Measurements from ENCODE around the gene GRIK3. TPM values are rescaled to one million over a fixed set of nuclear protein-coding genes. Genes with fewer than 3 reads are reported as not detected.
"Not testable (repeated sequence)": the region's sequence is repeated elsewhere in the genome, so short reads cannot be mapped to it uniquely, and the experiment has no call there.

Gene GRIK3
- total RNA-seq, 1 donor from 2014 or later, result not detected

DNA sequence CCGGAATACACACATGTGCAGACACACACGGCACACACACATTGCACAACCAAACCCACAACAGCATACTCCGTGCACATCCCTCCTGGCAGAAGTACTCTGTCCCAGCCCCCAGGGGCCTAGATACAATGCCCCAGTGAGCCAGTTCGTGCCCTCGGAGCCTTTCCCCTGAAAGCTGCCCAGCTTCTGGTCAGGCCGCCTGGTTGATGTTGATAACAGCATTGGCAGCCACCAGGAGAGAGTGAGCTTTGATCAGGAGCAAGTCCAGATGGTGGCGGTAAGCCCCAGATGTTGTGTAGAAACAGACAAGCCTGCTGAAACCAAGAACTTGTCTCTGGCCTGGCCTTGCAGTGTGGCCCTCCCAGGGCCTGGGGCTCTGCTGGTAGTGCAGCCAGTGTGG lies 109.1 kb downstream of the GRIK3 start:
- H3K9me3 Mint-ChIP-seq, result no peaks in the 10 kb centered on the region
- no peak overlapping the region for H3K27ac Mint-ChIP-seq
- no peaks in the 10 kb centered on the region for H3K4me1 Mint-ChIP-seq (ENCODE audit: low read depth)
- H3K36me3 Mint-ChIP-seq (ENCODE audit: low read depth), result no peaks in the 10 kb centered on the region
- peaks cover 2% of the 10 kb centered on the region for H3K27me3 Mint-ChIP-seq (ENCODE audit: insufficient read depth)
- DNase-seq (ENCODE audit: low spot score), result no peak
- intact Hi-C loops (cut with micrococcal nuclease), result no loop called here
- no peak overlapping the region for H3K4me3 Mint-ChIP-seq

DNA sequence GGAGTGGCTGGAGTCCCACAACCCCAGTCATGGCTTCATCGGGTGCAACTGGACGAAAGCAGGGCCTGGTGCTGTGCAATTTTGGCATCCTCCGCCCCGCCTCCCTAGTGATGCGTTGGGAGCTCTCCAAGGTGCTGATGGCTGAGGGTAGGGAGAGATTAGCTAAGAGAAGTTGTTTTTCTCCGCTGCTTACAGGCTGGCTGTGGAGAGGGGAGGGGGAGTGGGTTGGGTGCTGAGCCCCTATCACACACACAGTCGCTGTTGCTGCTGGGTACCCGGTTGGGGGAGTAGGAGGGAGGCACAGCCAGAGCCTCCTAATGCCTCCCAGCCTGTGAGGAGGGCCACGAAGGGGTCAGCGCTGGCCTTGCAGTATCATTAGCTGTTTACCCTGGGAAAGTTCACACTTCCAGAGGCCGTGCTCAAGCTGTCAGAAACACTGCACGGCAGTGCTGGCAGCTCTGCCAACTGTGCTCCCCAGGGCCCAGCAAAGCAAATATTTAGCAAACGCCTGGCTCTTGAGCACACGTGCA lies 110.0 kb downstream of the GRIK3 start:
- peak; percentile 31 for DNase-seq (ENCODE audit: low spot score)
- Mint-ChIP-seq H3K9me3 (no peaks in the 10 kb centered on the region), H3K4me3 (no peak overlapping the region), H3K36me3 (ENCODE audit: low read depth) (no peaks in the 10 kb centered on the region), H3K27me3 (ENCODE audit: insufficient read depth) (peaks cover 2% of the 10 kb centered on the region), H3K27ac (no peak overlapping the region), H3K4me1 (ENCODE audit: low read depth) (no peaks in the 10 kb centered on the region)
- intact Hi-C loops (cut with micrococcal nuclease), result no loop called here

DNA sequence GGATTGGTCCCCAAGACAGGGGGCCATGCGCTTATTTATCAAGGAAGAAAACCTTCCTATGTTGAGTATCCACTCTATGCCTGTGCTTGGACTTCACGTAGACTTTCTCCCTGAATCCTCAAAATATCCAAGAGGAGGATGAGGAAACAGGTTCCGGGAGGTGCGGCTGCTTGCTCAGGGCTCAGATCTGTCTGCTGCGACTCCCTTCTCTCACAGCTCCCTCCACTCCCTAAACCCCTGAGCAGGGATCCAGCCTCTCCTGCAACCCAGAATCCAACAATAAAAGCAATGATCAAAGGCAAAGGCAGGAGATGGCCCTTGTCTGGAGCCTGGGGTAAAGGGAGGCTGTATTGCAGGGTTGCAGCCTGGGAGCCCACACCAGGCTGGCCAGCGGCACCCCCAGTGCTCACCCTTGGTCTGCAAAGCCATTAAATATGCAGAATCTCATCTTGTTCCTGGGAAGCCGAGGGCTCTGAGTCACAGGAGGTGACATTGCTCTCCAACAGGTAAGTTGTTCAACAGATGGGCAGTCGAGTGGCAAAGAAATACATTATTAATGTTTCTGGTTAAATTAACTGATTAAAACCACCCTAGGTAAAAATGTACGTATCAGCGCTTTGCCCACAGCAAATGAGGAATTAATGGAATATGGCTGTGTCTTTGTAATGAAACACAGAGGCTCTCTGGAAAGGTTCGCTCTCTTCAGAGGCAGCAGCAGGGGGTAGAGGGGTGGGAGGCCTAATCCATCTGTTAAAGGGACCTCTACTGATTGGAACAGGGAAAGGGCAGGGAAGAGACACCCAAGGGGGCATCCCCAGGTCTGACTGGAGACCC lies 111.5 kb downstream of the GRIK3 start:
- Mint-ChIP-seq H3K4me3 (no peak overlapping the region), H3K36me3 (ENCODE audit: low read depth) (no peaks in the 10 kb centered on the region), H3K4me1 (ENCODE audit: low read depth) (no peaks in the 10 kb centered on the region), H3K9me3 (no peaks in the 10 kb centered on the region), H3K27ac (no peak overlapping the region), H3K27me3 (ENCODE audit: insufficient read depth) (peaks cover 2% of the 10 kb centered on the region)
- no peak for DNase-seq (ENCODE audit: low spot score)
- intact Hi-C loops (cut with micrococcal nuclease), result no loop called here

DNA sequence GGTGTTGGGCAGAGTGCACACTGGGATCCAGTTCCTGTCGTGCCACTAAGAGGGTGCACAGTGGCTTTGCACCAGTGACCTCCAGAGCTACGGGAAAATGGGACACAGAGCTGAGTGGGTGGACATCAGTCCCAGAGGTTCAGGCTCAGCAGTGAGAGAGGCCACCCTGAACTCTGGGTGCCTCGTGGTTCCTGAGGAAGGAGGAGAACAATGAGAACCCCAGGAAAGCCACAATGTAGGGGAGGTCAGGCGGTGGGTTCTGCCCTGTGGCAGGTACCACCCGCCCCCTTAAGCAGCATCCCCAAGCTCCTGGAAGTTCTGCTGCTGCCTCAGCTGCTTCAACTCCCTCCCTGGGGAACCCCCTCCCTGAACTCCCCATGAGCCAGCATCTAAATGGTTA lies 112.2 kb downstream of the GRIK3 start:
- Mint-ChIP-seq H3K4me1 (ENCODE audit: low read depth) (no peaks in the 10 kb centered on the region), H3K9me3 (no peaks in the 10 kb centered on the region), H3K27me3 (ENCODE audit: insufficient read depth) (peaks cover 2% of the 10 kb centered on the region), H3K4me3 (no peak overlapping the region), H3K27ac (no peak overlapping the region), H3K36me3 (ENCODE audit: low read depth) (no peaks in the 10 kb centered on the region)
- DNase-seq (ENCODE audit: low spot score), result no peak
- intact Hi-C loops (cut with micrococcal nuclease), result no loop called here

DNA sequence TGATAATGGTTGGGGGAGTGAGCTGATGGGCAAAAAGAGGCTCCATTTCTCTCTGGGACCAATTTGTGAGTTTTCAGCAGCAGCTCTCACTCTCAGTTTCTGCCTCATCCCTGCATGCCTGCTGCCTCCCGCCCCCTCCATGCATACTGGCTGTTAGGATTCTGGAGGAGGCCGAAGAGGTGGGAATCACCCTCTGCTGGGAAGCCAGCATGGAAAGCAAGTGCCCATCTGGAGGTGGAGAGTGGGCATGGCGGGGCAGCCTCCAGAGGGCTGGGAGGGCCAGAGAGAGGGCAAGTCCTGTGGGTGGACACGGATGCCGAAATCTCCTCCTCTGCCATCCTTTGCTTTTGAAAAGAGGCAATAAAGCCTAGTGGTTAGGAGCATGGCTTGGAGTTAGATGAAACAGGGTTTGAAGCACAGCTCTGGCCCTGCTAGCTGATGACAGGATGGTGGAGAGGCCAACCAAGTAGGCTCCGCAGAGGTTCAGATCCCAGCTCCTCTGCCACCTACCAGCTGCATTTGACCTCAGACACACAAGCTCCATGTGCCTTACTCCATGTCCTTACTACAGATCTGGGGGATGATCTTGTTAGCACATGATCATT lies 113.4 kb downstream of the GRIK3 start:
- intact Hi-C loops (cut with micrococcal nuclease), result no loop called here
- Mint-ChIP-seq H3K27me3 (ENCODE audit: insufficient read depth) (peaks cover 2% of the 10 kb centered on the region), H3K9me3 (no peaks in the 10 kb centered on the region), H3K4me3 (no peak overlapping the region), H3K27ac (no peak overlapping the region), H3K4me1 (ENCODE audit: low read depth) (no peaks in the 10 kb centered on the region), H3K36me3 (ENCODE audit: low read depth) (no peaks in the 10 kb centered on the region)
- no peak for DNase-seq (ENCODE audit: low spot score)

DNA sequence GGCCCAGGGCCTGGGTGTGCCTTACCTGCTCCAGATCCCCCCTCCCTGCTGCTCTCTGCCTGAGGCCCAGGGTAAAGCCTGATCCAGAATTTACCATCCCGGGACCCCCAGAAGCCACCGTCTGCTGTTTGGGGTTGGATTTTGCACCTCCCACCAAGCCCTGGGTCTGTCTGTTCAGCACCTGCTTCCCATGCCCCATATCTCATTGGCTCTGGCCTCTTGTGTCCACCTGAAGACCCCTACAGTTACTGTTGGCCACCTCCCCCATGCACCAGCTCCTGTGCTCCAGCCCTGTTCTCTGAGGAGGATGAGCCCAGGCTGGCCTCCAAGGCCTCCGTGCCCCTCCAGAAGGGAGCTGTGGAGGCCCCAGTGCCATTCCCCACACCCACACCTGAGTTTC lies 113.9 kb downstream of the GRIK3 start:
- no peak for DNase-seq (ENCODE audit: low spot score)
- Mint-ChIP-seq H3K4me1 (ENCODE audit: low read depth) (no peaks in the 10 kb centered on the region), H3K9me3 (no peaks in the 10 kb centered on the region), H3K36me3 (ENCODE audit: low read depth) (no peaks in the 10 kb centered on the region), H3K4me3 (no peak overlapping the region), H3K27me3 (ENCODE audit: insufficient read depth) (peaks cover 2% of the 10 kb centered on the region), H3K27ac (no peak overlapping the region)
- intact Hi-C loops (cut with micrococcal nuclease), result no loop called here

DNA sequence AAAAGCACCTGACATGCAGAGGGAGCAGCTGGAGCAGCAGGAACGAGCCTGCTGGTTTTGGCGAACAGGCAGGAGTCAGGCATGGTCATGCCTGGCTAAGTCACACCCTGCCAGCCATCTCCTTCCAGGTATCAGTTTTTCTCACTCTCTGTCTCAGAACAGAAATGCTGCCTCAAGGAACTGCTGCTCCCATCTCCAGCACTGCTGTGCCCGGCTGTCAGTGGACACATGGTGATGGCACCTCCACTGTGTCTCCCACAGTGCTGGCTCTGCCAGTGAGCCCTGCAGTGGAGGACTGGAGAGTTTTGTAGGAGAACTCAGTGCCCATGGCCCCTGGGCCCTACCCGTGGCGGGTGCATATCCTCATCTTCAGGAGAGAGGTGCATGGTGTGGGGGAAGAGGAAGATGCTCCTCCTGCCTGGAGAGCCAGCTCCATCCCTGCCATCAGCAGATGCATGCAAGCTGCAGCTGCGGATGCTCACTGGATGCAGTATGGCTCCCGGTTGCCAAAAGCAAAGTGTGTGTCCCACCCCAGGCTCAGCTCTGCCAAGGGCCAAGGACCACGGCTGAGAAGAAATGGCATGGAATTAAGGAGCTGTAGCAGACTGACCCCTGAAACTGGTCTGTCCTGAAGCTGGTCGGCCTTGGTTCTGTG lies 114.7 kb downstream of the GRIK3 start:
- H3K36me3 Mint-ChIP-seq (ENCODE audit: low read depth), result no peaks in the 10 kb centered on the region
- H3K27ac Mint-ChIP-seq, result no peak overlapping the region
- no peaks in the 10 kb centered on the region for H3K4me1 Mint-ChIP-seq (ENCODE audit: low read depth)
- DNase-seq (ENCODE audit: low spot score), result no peak
- intact Hi-C loops (cut with micrococcal nuclease), result no loop called here
- H3K9me3 Mint-ChIP-seq, result no peaks in the 10 kb centered on the region
- peaks cover 2% of the 10 kb centered on the region for H3K27me3 Mint-ChIP-seq (ENCODE audit: insufficient read depth)
- no peak overlapping the region for H3K4me3 Mint-ChIP-seq

DNA sequence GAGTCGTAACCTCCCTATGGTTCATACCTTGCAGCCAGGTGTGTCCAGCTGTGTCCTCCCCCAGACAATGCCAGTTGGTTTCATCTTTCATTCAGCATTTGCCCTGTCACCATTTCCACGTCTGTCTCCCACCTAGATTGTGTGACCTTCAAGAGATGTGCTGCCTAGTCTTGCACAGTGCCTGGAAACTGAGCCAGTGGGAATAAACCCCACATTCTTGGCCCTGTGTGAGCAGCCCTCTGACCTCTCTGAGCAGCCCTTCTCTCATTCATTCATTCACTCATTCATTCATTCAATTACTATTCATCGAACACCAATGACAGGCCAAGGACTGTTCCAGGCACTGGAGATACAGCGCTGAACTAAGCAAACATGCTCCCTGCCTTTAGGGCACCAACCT lies 115.7 kb downstream of the GRIK3 start:
- H3K36me3 Mint-ChIP-seq (ENCODE audit: low read depth), result no peaks in the 10 kb centered on the region
- no peak overlapping the region for H3K27ac Mint-ChIP-seq
- H3K4me3 Mint-ChIP-seq, result no peak overlapping the region
- peaks cover 2% of the 10 kb centered on the region for H3K27me3 Mint-ChIP-seq (ENCODE audit: insufficient read depth)
- intact Hi-C loops (cut with micrococcal nuclease), result no loop called here
- no peak for DNase-seq (ENCODE audit: low spot score)
- no peaks in the 10 kb centered on the region for H3K4me1 Mint-ChIP-seq (ENCODE audit: low read depth)
- no peaks in the 10 kb centered on the region for H3K9me3 Mint-ChIP-seq

DNA sequence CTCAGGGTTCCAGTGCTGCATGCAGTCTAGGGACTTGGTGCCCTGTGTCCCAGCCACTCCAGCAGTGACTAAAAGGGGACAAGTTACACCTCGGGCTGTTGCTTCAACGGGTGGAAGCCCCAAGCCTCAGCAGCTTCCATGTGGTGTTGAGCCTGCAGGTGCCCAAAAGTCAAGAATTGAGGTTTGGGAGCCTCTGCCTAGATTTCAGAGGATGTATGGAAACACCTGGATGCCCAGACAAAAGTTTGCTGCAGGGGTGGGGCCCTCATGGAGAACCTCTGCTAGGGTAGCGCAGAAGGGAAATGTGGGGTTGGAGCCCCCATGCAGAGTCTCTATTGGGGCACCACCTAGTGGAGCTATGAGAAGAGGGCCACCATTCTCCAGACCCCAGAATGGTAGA lies 117.8 kb downstream of the GRIK3 start:
- H3K9me3 Mint-ChIP-seq; intact Hi-C loops (cut with micrococcal nuclease); H3K27me3 Mint-ChIP-seq (ENCODE audit: insufficient read depth); H3K4me3 Mint-ChIP-seq; H3K4me1 Mint-ChIP-seq (ENCODE audit: low read depth); DNase-seq (ENCODE audit: low spot score); H3K36me3 Mint-ChIP-seq (ENCODE audit: low read depth); H3K27ac Mint-ChIP-seq: not testable (repeated sequence)

DNA sequence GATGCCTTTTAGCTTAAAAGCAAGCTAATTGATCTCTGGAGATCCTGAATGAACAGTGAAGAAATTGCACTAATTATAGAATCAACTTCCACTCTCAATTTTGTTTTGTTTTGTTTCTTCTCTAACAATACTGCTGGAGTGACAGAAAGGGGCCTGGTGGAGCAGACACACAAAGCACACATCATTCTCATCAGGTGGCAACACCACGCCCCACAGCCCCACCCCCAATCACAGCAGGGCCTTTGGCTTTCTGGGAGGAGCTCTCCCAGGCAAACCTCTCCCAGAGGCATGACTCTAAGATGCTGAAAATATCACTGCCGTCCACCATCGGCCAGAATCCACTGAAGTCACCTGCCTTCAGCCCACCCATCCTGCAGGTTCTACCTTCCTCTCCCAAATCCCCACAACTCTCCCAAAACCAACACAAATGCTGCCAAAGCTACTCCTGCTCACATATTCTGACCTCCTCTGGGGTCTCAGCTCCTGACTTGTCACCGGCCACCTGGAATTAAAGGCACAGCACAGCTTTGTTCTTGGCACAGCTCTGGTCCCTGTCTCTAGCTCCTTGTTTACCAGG lies 120.7 kb downstream of the GRIK3 start:
- H3K4me1 Mint-ChIP-seq (ENCODE audit: low read depth), result no peaks in the 10 kb centered on the region
- H3K4me3 Mint-ChIP-seq, result no peak overlapping the region
- intact Hi-C loops (cut with micrococcal nuclease), result no loop called here
- H3K9me3 Mint-ChIP-seq, result no peaks in the 10 kb centered on the region
- no peak overlapping the region for H3K27ac Mint-ChIP-seq
- H3K27me3 Mint-ChIP-seq (ENCODE audit: insufficient read depth), result no peaks in the 10 kb centered on the region
- DNase-seq (ENCODE audit: low spot score), result no peak
- no peaks in the 10 kb centered on the region for H3K36me3 Mint-ChIP-seq (ENCODE audit: low read depth)

DNA sequence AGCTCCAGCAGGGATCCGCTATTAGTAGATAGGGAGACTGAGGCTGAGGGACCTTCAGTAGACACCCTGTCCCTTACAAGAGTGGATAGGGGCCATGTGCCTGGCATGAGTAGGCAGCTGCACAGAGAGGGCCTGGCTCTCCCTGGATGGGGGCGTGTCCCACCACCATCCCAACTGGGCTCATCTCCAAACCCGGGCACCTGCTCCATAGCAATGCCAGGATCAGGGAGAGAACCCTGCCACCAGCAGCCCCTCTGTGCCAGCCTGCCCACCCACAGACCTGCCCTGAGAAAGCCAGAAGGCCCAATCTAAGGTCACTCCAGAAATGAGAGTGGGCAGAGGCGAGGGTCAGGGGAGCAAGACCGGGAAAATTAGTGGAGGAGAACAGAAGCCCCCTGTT lies 121.3 kb downstream of the GRIK3 start:
- no peaks in the 10 kb centered on the region for H3K36me3 Mint-ChIP-seq (ENCODE audit: low read depth)
- H3K27ac Mint-ChIP-seq, result no peak overlapping the region
- intact Hi-C loops (cut with micrococcal nuclease), result no loop called here
- no peak overlapping the region for H3K4me3 Mint-ChIP-seq
- H3K27me3 Mint-ChIP-seq (ENCODE audit: insufficient read depth), result no peaks in the 10 kb centered on the region
- H3K9me3 Mint-ChIP-seq, result no peaks in the 10 kb centered on the region
- H3K4me1 Mint-ChIP-seq (ENCODE audit: low read depth), result no peaks in the 10 kb centered on the region
- no peak for DNase-seq (ENCODE audit: low spot score)

DNA sequence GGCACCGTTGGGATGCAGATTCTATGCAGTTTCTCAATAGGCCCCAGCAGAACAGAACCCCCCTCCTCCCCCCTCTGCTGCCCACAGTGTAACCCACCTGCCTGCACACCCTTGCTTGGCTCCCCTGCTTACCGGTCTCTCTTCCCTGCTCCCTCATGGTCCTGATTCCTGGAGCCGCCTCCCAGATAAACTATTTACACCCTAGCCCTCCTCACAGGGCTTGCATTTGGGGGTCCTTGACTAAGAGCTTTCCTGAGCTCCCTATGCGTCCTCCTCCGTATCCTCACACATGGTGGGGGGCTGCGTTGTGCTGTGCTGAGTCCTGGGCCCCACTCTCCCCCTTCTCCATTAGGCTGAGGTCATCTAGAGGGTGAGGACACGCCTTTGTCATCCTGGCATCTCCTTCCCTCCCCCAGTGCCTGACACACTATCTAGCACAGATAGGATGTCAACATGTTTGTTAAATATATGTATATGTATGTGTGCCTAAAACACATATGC lies 121.9 kb downstream of the GRIK3 start:
- Mint-ChIP-seq H3K27ac (no peak overlapping the region), H3K4me3 (no peak overlapping the region), H3K36me3 (ENCODE audit: low read depth) (no peaks in the 10 kb centered on the region), H3K27me3 (ENCODE audit: insufficient read depth) (no peaks in the 10 kb centered on the region), H3K4me1 (ENCODE audit: low read depth) (no peaks in the 10 kb centered on the region), H3K9me3 (no peaks in the 10 kb centered on the region)
- intact Hi-C loops (cut with micrococcal nuclease), result no loop called here
- no peak for DNase-seq (ENCODE audit: low spot score)

Data from activated T-helper 1 cell treated with anti-CD3 and anti-CD28 coated beads, Interleukin-12 subunit alpha, Interleukin-12 subunit beta, Interleukin-2, Interleukin-4 antibody, amounts not matched to agents 30 ng/mL and 10 ng/mL and 1 ng/mL, durations not matched to agents 14 hours and 24 hours and 36 hours (primary cell).